Activated CD4-positive, alpha-beta memory T cell treated with anti-CD3 and anti-CD28 coated beads for 36 hours (primary cell): Measurements from ENCODE around the gene ITGA11. TPM values are rescaled to one million over a fixed set of nuclear protein-coding genes. Genes with fewer than 3 reads are reported as not detected.
A peak's percentile ranks its signal among the peaks of the same experiment; 100 is the strongest.

ENCODE experiments used
- CTCF ChIA-PET: fragments of 350-600 bp; sonication (Branson Sonifier 250); formaldehyde crosslinking; loops from one replicate; lab custom pipeline; 2021; ENCODE audit warnings: antibody characterized with exemption, inconsistent platforms; lab: Charles Lee
- POLR2A ChIA-PET: fragments of 350-600 bp; sonication (Branson Sonifier 250); formaldehyde crosslinking; loops from one replicate; lab custom pipeline; 2021; ENCODE audit warnings: antibody characterized with exemption; lab: Charles Lee
- DNase-seq: peaks from one replicate; pipeline ENCODE4 v3.0.0-alpha.2; 2020
- H3K27ac Mint-ChIP-seq: one replicate; pipeline ENCODE4 v1.8.0; 2021; ENCODE audit warnings: mixed read lengths
- H3K27me3 Mint-ChIP-seq: one replicate; pipeline ENCODE4 v1.8.0; 2021; ENCODE audit warnings: mixed read lengths
- H3K36me3 Mint-ChIP-seq: one replicate; pipeline ENCODE4 v1.8.0; 2021; ENCODE audit warnings: mixed read lengths
- H3K4me1 Mint-ChIP-seq: one replicate; pipeline ENCODE4 v1.8.0; 2021; ENCODE audit warnings: low read depth, mixed read lengths
- H3K4me3 Mint-ChIP-seq: one replicate; pipeline ENCODE4 v1.8.0; 2021; ENCODE audit warnings: mild to moderate bottlenecking, mixed read lengths
- H3K9me3 Mint-ChIP-seq: one replicate; pipeline ENCODE4 v1.8.0; 2021; ENCODE audit warnings: mixed read lengths
- intact Hi-C: fragments of 100-400 bp; cut with micrococcal nuclease; formaldehyde crosslinking; loops from one replicate; pipeline ENCODE4 v1.15.1; 2023
- total RNA-seq, 2 experiments: library from RNA; stranded (reverse); gene quantifications; one replicate each; pipeline ENCODE4 v1.2.3, GENCODE V29; 2021

The ITGA11 gene
- total RNA-seq, 2 experiments from 2014 or later = 0.56 to 0.59 TPM

GRCh38 chr15:68289057-68289456 lies 142.9 kb downstream of the ITGA11 start:
- H3K4me3 Mint-ChIP-seq = no peak overlapping the region
- no peak for DNase-seq
- H3K4me1 Mint-ChIP-seq = peaks cover 62% of the 10 kb centered on the region
- ChIA-PET POLR2A (no interaction called here), CTCF (interaction anchor here (1.0 to 4.4 kb wide), 4 partner anchors 10 to 36 kb away, joined by 3 to 20 read pairs (median 4); partner anchors contain the start of gene FEM1B)
- intact Hi-C loops = no loop called here
- H3K27ac Mint-ChIP-seq = no peak overlapping the region
- H3K36me3 Mint-ChIP-seq = peaks cover 46% of the 10 kb centered on the region
- H3K27me3 Mint-ChIP-seq = no peaks in the 10 kb centered on the region
- peaks cover 3% of the 10 kb centered on the region for H3K9me3 Mint-ChIP-seq

- H3K4me3 Mint-ChIP-seq = no peak overlapping the region
- peaks cover 64% of the 10 kb centered on the region for H3K4me1 Mint-ChIP-seq
These were observed 145.7 kb downstream of the ITGA11 start for GRCh38 chr15:68286256-68286655.

GRCh38 chr15:68285259-68285980 lies 146.5 kb downstream of the ITGA11 start:
- DNase-seq = no peak
- Mint-ChIP-seq H3K27ac (no peak overlapping the region), H3K4me1 (peaks cover 67% of the 10 kb centered on the region), H3K36me3 (peaks cover 39% of the 10 kb centered on the region), H3K4me3 (no peak overlapping the region), H3K9me3 (peaks cover 3% of the 10 kb centered on the region), H3K27me3 (no peaks in the 10 kb centered on the region)
- ChIA-PET CTCF (no interaction called here), POLR2A (no interaction called here)
- intact Hi-C loops = no loop called here

More at GRCh38 chr15:68286256-68286655, 145.7 kb downstream of the ITGA11 start:
- ChIA-PET POLR2A (no interaction called here), CTCF (no interaction called here)
- H3K27me3 Mint-ChIP-seq = no peaks in the 10 kb centered on the region
- intact Hi-C loops = no loop called here
- DNase-seq = no peak
- H3K36me3 Mint-ChIP-seq = peaks cover 45% of the 10 kb centered on the region
- H3K9me3 Mint-ChIP-seq = peaks cover 3% of the 10 kb centered on the region
- H3K27ac Mint-ChIP-seq = no peak overlapping the region

GRCh38 chr15:68284616-68285258 lies 147.2 kb downstream of the ITGA11 start:
- intact Hi-C loops = no loop called here
- Mint-ChIP-seq H3K4me1 (peaks cover 71% of the 10 kb centered on the region), H3K9me3 (peaks cover 3% of the 10 kb centered on the region), H3K27ac (peak overlapping the region; percentile 5), H3K36me3 (peaks cover 39% of the 10 kb centered on the region), H3K27me3 (no peaks in the 10 kb centered on the region), H3K4me3 (no peak overlapping the region)
- CTCF ChIA-PET = no interaction called here
- POLR2A ChIA-PET = no interaction called here
- DNase-seq = no peak

GRCh38 chr15:68283401-68283800 lies 148.6 kb downstream of the ITGA11 start:
- H3K9me3 Mint-ChIP-seq = peaks cover 3% of the 10 kb centered on the region
- peaks cover 71% of the 10 kb centered on the region for H3K4me1 Mint-ChIP-seq
- no peak for DNase-seq
- CTCF ChIA-PET = interaction anchor here (1.5 kb wide), 1 partner anchor 23 kb away, joined by 6 read pairs; no protein-coding TSS in a partner anchor
- H3K27ac Mint-ChIP-seq = no peak overlapping the region
- H3K27me3 Mint-ChIP-seq = no peaks in the 10 kb centered on the region
- peaks cover 43% of the 10 kb centered on the region for H3K36me3 Mint-ChIP-seq
- intact Hi-C loops = no loop called here
- POLR2A ChIA-PET = no interaction called here
- H3K4me3 Mint-ChIP-seq = no peak overlapping the region

- POLR2A ChIA-PET = interaction anchor here (2.3 kb wide), 1 partner anchor 11 kb away, joined by 6 read pairs; no protein-coding TSS in a partner anchor
- H3K36me3 Mint-ChIP-seq = peaks cover 33% of the 10 kb centered on the region
- no peaks in the 10 kb centered on the region for H3K27me3 Mint-ChIP-seq
- H3K4me1 Mint-ChIP-seq = peaks cover 67% of the 10 kb centered on the region
- H3K4me3 Mint-ChIP-seq = no peak overlapping the region
- intact Hi-C loops = no loop called here
- no peak overlapping the region for H3K27ac Mint-ChIP-seq
- peaks cover 3% of the 10 kb centered on the region for H3K9me3 Mint-ChIP-seq
- no peak for DNase-seq
- CTCF ChIA-PET = interaction anchor here (1.0 to 3.2 kb wide), 4 partner anchors 21 to 343 kb away, joined by 3 to 19 read pairs (median 10); no protein-coding TSS in a partner anchor
These were observed 151.0 kb downstream of the ITGA11 start for GRCh38 chr15:68281008-68281407.

GRCh38 chr15:68279779-68280753 lies 151.9 kb downstream of the ITGA11 start:
- Mint-ChIP-seq H3K27ac (peak overlapping the region; percentile 97), H3K4me3 (peak overlapping the region; percentile 90), H3K9me3 (peaks cover 3% of the 10 kb centered on the region), H3K36me3 (peaks cover 25% of the 10 kb centered on the region), H3K4me1 (peaks cover 61% of the 10 kb centered on the region), H3K27me3 (no peaks in the 10 kb centered on the region)
- CTCF ChIA-PET = interaction anchor here (0.8 to 3.2 kb wide), 6 partner anchors 11 to 342 kb away, joined by 3 to 19 read pairs (median 4); no protein-coding TSS in a partner anchor
- no peak for DNase-seq
- intact Hi-C loops = loop anchor here (2.0 to 5.0 kb wide), 2 partner anchors 19 to 537 kb away; no protein-coding TSS in a partner anchor
- POLR2A ChIA-PET = interaction anchor here (2.3 to 4.4 kb wide), 2 partner anchors 12 to 50 kb away, joined by 6 to 36 read pairs; partner anchors contain the start of gene CLN6

- Mint-ChIP-seq H3K36me3 (peaks cover 18% of the 10 kb centered on the region), H3K4me3 (peak overlapping the region; percentile 90), H3K9me3 (no peaks in the 10 kb centered on the region), H3K4me1 (peaks cover 54% of the 10 kb centered on the region), H3K27ac (peak overlapping the region; percentile 97), H3K27me3 (no peaks in the 10 kb centered on the region)
- POLR2A ChIA-PET = interaction anchor here (0.6 to 4.4 kb wide), 3 partner anchors 20 to 73 kb away, joined by 3 to 36 read pairs (median 14); partner anchors contain the start of gene CLN6
- CTCF ChIA-PET = interaction anchor here (0.8 to 3.3 kb wide), 5 partner anchors 12 to 28 kb away, joined by 3 to 19 read pairs (median 4); no protein-coding TSS in a partner anchor
- no peak for DNase-seq
- intact Hi-C loops = loop anchor here (2.0 to 5.0 kb wide), 2 partner anchors 20 to 539 kb away; no protein-coding TSS in a partner anchor
These were observed 153.2 kb downstream of the ITGA11 start for GRCh38 chr15:68278595-68279405.

GRCh38 chr15:68278345-68278594 lies 153.7 kb downstream of the ITGA11 start:
- H3K27me3 Mint-ChIP-seq = no peaks in the 10 kb centered on the region
- peak overlapping the region; percentile 90 for H3K4me3 Mint-ChIP-seq
- peak; percentile 81 for DNase-seq
- H3K4me1 Mint-ChIP-seq = peaks cover 52% of the 10 kb centered on the region
- intact Hi-C loops = loop anchor here (2.0 to 5.0 kb wide), 2 partner anchors 21 to 539 kb away; no protein-coding TSS in a partner anchor
- CTCF ChIA-PET = interaction anchor here (0.9 to 3.3 kb wide), 4 partner anchors 16 to 58 kb away, joined by 3 to 13 read pairs (median 6); partner anchors contain the start of gene CLN6
- peak overlapping the region; percentile 97 for H3K27ac Mint-ChIP-seq
- no peaks in the 10 kb centered on the region for H3K9me3 Mint-ChIP-seq
- POLR2A ChIA-PET = interaction anchor here (1.2 to 4.4 kb wide), 3 partner anchors 20 to 49 kb away, joined by 6 to 36 read pairs (median 14); partner anchors contain the start of gene CLN6
- peaks cover 18% of the 10 kb centered on the region for H3K36me3 Mint-ChIP-seq

- no peaks in the 10 kb centered on the region for H3K9me3 Mint-ChIP-seq
- H3K4me1 Mint-ChIP-seq = peaks cover 52% of the 10 kb centered on the region
- ChIA-PET CTCF (interaction anchor here (0.7 to 3.3 kb wide), 9 partner anchors 11 to 317 kb away, joined by 3 to 13 read pairs (median 4); partner anchors contain the start of gene CLN6), POLR2A (interaction anchor here (1.2 to 4.4 kb wide), 7 partner anchors 14 to 223 kb away, joined by 4 to 36 read pairs (median 6); partner anchors contain the start of genes CLN6 and PIAS1)
- H3K36me3 Mint-ChIP-seq = peaks cover 18% of the 10 kb centered on the region
- intact Hi-C loops = loop anchor here (1.0 to 5.0 kb wide), 5 partner anchors 20 to 540 kb away; partner anchors contain the start of genes CLN6 and PIAS1
- peak; percentile 92 for DNase-seq
- H3K27me3 Mint-ChIP-seq = no peaks in the 10 kb centered on the region
- peak within 1 kb of the TSS; percentile 90 for H3K4me3 Mint-ChIP-seq
- peak within 1 kb of the TSS; percentile 97 for H3K27ac Mint-ChIP-seq
These were observed 154.2 kb downstream of the ITGA11 start, which contains the start of gene FEM1B for GRCh38 chr15:68277603-68278344. FEM1B (plus strand) TSS chr15:68277745; CDS start chr15:68278418, 673 bp downstream.
